ENCODE results near the gene ZNF716.
"Not testable (repeated sequence)": the region's sequence is repeated elsewhere in the genome, so short reads cannot be mapped to it uniquely, and the experiment has no call there.

Gene ZNF716

DNA sequence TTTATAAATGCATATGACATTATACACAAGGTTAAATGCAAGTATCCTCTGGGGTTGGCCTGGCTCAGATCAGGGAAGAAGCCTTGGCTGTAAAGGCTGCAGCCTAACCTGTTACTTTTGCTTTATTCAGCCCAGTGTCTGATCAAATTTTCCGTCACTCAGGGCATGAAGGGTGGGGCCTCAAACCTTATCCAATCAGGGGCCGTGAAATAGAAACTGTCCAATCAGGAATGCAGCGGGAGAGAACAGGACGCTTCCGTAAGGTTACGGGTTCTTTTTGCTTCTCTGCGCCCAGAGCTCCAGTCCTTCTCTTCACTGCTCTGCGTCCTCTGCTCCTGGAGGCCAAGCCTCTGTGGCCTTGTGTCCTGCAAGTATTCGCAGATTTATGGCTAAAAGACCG lies at the start of gene ZNF716:
ZNF716 (plus strand) TSS at position 274 of the 400 bp plus-strand sequence; CDS start at position 386, 112 bp downstream.
- TF ChIP-seq, protein P1, sequence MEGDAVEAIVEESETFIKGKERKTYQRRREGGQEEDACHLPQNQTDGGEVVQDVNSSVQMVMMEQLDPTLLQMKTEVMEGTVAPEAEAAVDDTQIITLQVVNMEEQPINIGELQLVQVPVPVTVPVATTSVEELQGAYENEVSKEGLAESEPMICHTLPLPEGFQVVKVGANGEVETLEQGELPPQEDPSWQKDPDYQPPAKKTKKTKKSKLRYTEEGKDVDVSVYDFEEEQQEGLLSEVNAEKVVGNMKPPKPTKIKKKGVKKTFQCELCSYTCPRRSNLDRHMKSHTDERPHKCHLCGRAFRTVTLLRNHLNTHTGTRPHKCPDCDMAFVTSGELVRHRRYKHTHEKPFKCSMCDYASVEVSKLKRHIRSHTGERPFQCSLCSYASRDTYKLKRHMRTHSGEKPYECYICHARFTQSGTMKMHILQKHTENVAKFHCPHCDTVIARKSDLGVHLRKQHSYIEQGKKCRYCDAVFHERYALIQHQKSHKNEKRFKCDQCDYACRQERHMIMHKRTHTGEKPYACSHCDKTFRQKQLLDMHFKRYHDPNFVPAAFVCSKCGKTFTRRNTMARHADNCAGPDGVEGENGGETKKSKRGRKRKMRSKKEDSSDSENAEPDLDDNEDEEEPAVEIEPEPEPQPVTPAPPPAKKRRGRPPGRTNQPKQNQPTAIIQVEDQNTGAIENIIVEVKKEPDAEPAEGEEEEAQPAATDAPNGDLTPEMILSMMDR (IDR thresholded peaks at IDR 0.05; ENCODE audit: insufficient read depth, missing control alignments): no peak
- DNase-seq (ENCODE audit: insufficient read length, low spot score): no peak
- no peak for FAIRE-seq

DNA sequence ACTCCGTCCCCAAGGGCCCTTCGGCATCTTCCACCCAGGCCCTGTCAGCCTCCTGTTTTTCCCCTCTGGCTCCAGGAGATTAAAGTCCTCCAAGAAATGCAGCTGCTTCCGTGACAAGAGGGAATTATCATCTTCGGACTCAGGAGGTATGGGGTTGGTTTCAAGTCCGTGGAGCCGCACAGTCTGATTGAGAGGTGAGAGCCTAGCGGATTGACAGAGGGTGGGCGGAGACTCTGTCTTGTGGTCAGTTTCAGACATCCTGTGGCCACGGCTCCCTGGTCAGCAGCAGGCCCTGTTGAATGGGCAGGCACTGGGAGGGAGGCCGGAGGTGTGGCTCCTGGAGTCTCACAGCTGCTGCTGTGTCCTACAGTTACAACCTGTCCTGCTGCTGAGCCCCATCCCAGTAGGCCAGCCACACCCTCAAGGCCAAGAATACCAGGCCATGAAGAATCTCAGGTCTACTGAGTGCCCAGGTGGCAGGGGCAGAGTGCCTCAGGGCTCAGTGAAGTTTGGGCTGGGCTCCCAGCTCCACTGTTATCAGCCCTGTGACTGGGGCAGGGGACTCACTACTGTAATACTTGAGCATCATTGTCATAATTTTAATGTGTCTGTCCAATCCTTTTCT lies 49.3 kb upstream of the ZNF716 start:
- no peak for DNase-seq (ENCODE audit: insufficient read length, low spot score)
- no peak for FAIRE-seq
- TF ChIP-seq, protein P1 (IDR thresholded peaks at IDR 0.05; ENCODE audit: insufficient read depth, missing control alignments): no peak

DNA sequence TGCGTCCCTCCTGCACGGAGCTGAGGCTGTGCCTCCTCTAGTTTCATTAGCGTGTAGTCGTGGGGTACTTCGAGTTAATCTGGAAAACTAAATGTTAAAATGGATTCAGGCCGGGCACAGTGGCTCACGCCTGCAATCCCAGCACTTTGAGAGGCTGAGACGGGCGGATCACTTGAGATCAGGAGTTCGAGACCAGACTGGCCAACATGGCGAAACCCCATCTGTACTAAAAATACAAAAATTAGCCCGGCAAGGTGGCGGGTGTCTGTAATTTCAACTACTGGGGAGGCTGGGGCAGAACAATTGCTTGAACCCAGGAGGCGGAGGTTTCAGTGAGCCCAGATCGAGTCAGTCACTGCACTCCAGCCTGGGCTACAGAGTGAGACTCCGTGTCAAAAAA lies 46.9 kb upstream of the ZNF716 start:
- not testable (repeated sequence) for FAIRE-seq; DNase-seq (ENCODE audit: insufficient read length, low spot score)

DNA sequence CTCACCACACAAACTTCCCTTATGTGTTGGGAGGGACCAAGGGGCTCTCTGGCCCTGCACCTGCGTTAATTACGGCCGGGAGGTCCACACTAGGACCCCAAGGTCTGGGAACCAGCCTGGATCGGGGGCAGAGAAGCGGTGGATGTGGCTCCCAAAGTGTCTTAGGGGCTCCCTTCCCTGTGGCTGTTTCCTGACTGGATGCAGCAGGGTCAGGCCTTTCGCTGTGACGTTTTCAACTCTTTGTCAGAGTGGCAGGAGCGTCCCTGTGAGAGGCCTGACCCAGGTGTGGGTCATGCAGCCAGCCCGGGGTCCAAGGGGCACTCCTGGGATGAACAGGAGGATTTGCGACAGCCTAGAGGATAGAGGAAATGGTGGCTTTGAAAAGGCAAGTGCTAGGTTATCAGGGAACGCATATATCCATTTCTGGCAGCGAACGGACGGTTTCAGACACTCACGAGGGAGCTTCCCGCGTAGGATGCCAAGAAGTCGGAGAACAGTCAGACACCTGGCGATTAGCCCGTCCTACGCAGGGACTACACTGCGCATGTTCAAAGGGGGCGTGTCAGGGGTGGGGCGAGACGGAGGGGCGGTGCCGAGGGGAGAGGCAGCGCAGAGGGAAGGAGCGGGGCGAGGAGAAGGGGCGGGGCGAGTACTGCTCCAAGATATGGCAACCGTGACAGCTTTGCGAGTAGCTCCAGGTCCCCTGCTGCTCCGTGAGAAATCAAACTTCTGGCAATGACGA lies 46.2 kb upstream of the ZNF716 start:
- DNase-seq (ENCODE audit: insufficient read length, low spot score): no peak
- no peak for FAIRE-seq
- TF ChIP-seq, protein P1 (IDR thresholded peaks at IDR 0.05; ENCODE audit: insufficient read depth, missing control alignments): no peak

DNA sequence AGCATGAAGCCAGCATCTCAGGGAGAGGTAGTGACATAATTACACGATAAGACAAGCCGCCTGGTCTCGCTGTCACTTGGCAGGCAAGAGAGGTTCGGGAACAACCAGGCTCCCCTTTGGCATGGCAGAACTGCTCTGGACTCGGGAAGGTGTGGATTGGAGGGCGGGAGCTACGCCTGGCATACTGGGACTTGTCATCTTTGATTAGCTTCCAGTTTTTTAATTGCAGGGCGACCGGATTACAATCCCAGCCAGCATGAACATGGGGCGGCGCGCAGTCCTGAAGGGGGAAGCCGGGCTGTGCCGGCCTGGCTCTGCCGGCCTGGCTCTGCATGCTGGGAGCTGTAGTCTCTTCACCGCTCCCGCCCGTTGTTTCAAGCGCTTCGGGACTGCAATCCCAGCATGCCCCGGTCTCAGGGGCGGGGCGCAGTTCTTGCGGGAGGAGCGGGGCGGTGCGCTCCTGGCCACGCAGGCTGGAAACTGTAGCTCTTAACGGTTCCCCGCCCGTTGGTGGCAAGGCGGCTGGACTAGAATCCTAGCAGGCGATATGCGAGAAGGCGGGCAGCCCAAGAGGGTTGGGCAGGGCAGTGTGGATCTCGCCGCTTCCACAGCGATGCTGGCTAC lies 45.5 kb upstream of the ZNF716 start:
- TF ChIP-seq, protein P1 (IDR thresholded peaks at IDR 0.05; ENCODE audit: insufficient read depth, missing control alignments): no peak
- FAIRE-seq: no peak
- DNase-seq (ENCODE audit: insufficient read length, low spot score): no peak

DNA sequence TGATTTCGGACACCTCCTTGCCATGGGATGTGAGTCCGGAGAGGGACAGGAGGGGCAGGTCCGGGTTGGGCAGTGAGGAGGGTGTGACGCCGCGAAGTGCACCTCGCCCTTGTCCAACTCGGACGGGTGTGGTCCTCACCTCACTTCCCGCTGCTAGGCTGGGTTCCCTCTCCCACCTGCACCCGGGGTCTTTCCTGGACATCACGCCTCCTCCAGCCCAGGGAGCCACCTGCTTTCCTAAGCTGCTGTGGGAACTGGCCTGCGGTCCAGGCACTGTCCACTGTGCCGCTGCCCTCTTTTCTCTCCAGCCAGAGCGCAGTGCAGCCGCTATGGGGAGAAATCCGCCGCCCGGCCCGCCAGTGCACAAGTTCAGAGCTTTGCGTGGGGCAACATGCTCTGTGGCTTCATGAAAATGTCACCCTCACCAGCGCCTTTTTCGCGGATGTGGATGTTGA lies 45.0 kb upstream of the ZNF716 start:
- FAIRE-seq (no peak), DNase-seq (ENCODE audit: insufficient read length, low spot score) (no peak)
- TF ChIP-seq, protein P1 (IDR thresholded peaks at IDR 0.05; ENCODE audit: insufficient read depth, missing control alignments): no peak

DNA sequence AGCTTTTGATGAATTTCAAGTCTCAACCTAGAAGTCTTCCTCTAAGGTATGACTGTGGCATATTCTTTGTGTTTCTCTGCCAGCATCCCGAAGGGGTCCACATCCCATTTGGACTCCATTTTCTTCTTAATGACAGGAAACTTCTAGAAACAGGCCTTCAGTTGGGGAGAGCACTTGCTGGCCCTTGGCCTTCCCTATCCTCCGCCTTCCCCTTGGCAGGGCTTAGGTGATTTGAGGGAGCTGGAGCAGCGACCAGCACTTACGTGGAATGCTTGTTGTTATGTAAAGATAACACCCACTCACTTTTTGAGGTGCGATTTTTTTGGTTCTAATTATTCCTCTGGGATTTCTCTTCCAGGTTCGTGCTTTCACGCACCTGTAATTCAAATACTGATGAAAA lies 42.9 kb upstream of the ZNF716 start:
- TF ChIP-seq, protein P1 (IDR thresholded peaks at IDR 0.05; ENCODE audit: insufficient read depth, missing control alignments): no peak
- FAIRE-seq: no peak
- DNase-seq (ENCODE audit: insufficient read length, low spot score): no peak
